Kidney epithelial cell (primary cell): ENCODE data around the gene DCN. TPM values are rescaled to one million over a fixed set of nuclear protein-coding genes. Genes with fewer than 3 reads are reported as not detected.

Experiments used
- DNase-seq: peaks from one replicate; pipeline ENCODE4 v3.0.0-alpha.2; 2010; ENCODE audit warnings: low read depth
- H3K27me3 ChIP-seq: 2 replicates; pipeline ENCODE4 v1.6.0; 2011; ENCODE audit warnings: low read length; ENCODE audit not compliant: control insufficient read depth, insufficient read depth
- H3K36me3 ChIP-seq: 2 replicates; pipeline ENCODE4 v1.5.1; 2011; ENCODE audit warnings: low read length; ENCODE audit not compliant: control insufficient read depth, insufficient read depth
- H3K4me3 ChIP-seq: 2 replicates; pipeline ENCODE4 v1.5.1; 2011; ENCODE audit warnings: low read depth, mild to moderate bottlenecking, control low read depth, low read length
- CTCF ChIP-seq: IDR thresholded peaks from 2 replicates; pipeline ENCODE4 v1.5.1; 2011; ENCODE audit warnings: mild to moderate bottlenecking, moderate library complexity, low read length, control low read depth, inconsistent platforms; ENCODE audit not compliant: insufficient read depth, poor library complexity, severe bottlenecking
- total RNA-seq: library from RNA; depleted of rRNA; stranded (reverse); fragments of >200 nt; gene quantifications from 2 replicates; pipeline ENCODE4 v1.2.3, GENCODE V29; 2015

Gene DCN
- total RNA-seq, 1 donor from 2014 or later, result 3.1 TPM

GRCh38 chr12:91123236-91123916, 59.2 kb downstream of the DCN start:
- no peak for TF ChIP-seq CTCF
- DNase-seq, result no peak
- no peak overlapping the region for H3K4me3 ChIP-seq
- no peaks in the 10 kb centered on the region for H3K36me3 ChIP-seq
- no peaks in the 10 kb centered on the region for H3K27me3 ChIP-seq

GRCh38 chr12:91120781-91121180, 61.8 kb downstream of the DCN start:
- no peak for TF ChIP-seq CTCF
- H3K4me3 ChIP-seq, result no peak overlapping the region
- no peak for DNase-seq
- no peaks in the 10 kb centered on the region for H3K27me3 ChIP-seq
- no peaks in the 10 kb centered on the region for H3K36me3 ChIP-seq

- no peaks in the 10 kb centered on the region for H3K27me3 ChIP-seq
- no peaks in the 10 kb centered on the region for H3K36me3 ChIP-seq
- no peak for TF ChIP-seq CTCF
- DNase-seq, result no peak
- H3K4me3 ChIP-seq, result no peak overlapping the region
Observed at GRCh38 chr12:91119089-91119488, 63.5 kb downstream of the DCN start.

GRCh38 chr12:91113621-91114020, 69.0 kb downstream of the DCN start:
- Histone ChIP-seq H3K4me3 (no peak overlapping the region), H3K36me3 (no peaks in the 10 kb centered on the region), H3K27me3 (no peaks in the 10 kb centered on the region)
- TF ChIP-seq CTCF, result no peak
- DNase-seq, result no peak

- Histone ChIP-seq H3K4me3 (no peak within 1 kb of the TSS), H3K36me3 (no peaks in the 10 kb centered on the region), H3K27me3 (no peaks in the 10 kb centered on the region)
- no peak for DNase-seq
- TF ChIP-seq CTCF, result no peak
Observed at GRCh38 chr12:91111366-91112325, 71.0 kb downstream of the DCN start, which contains the start of gene LUM. TSS of gene LUM (minus strand) at chr12:91111494. CDS start at chr12:91108979, 2,515 bp downstream.
